ENCODE data around the gene FKBP7. TPM values are rescaled to one million over a fixed set of nuclear protein-coding genes. Genes with fewer than 3 reads are reported as not detected.

FKBP7 gene
- total and polyA plus RNA-seq, 2 of the 13 experiments (the other 11 are each of a cell fraction or from before 2014, with no cell fraction given) = 12.4 to 14.8 TPM

DNA sequence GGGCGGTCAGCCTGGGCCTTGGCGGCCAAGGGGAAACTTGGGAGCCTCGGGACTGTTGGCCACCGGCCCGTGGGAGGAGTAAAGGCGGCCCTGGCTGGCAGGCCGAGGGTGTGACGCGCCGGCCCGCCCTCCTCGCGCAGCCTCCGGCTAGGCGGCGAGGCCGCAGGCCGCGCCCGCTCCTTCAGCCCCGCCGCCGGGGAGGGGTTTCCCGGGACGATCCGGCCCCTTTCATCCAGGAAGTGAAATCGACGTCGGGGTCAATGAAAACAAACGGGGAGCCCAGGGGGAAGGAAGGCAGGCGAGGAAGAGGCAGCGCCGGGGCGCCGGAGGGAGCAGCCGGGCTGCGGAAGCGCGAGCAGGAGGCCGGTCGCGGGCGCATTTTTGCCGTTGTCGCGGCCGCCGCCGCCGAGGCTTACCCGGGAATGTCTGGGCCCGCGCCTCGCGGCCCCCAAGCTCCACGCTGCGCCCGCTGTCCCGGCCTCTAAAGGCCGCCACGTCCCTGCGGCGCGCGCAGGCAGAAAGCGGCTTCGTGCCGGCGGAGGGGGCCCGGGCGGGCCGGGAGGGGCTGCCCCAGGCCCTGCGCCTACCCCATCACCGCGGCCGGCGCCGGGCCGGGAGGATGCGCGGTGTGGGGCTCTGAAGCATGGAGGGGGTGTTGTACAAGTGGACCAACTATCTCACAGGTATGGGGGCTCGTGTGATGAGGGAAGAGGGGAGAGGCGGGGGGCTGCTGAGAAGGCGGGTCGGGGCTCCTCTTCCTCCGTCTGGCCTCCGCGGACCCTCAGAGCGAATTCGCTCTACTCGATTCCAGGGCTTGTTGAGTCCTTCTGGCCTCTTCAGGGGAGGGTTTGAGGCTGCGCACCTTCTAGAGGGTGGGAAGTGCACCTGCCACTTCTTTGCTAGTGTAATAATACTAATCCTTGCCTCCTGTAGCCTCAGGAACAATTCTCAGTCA is 2.1 kb upstream of the FKBP7 start, which contains the start of gene PLEKHA3 (continued):
- TF ChIP-seq ZC3H13 (CRISPR knock-in tag; IDR thresholded peaks at IDR 0.05) (peak; percentile 76), BORCS8-MEF2B (CRISPR knock-in tag; IDR thresholded peaks at IDR 0.05) (peak; percentile 61; the same call in 1 of the 2 replicates), ZBTB7A (CRISPR knock-in tag; IDR thresholded peaks at IDR 0.05) (no peak), ZNF382 (CRISPR knock-in tag; IDR thresholded peaks at IDR 0.05; ENCODE audit: borderline replicate concordance) (no peak), ZFYVE20 (CRISPR knock-in tag; IDR thresholded peaks at IDR 0.05; ENCODE audit: borderline replicate concordance, low read depth) (no peak), NR2F2 (IDR thresholded peaks at IDR 0.05; ENCODE audit: borderline replicate concordance, low read depth) (no peak), RBAK (CRISPR knock-in tag; IDR thresholded peaks at IDR 0.05) (no peak), TCF7 (IDR thresholded peaks at IDR 0.05; ENCODE audit: low read depth) (no peak), ARNT2 (CRISPR knock-in tag; IDR thresholded peaks at IDR 0.05; ENCODE audit: low read depth) (peak; percentile 80), POLR2G (IDR thresholded peaks at IDR 0.05; ENCODE audit: low read depth, low read length) (peak; percentile 82), ZFY (CRISPR knock-in tag; IDR thresholded peaks at IDR 0.05) (peak; percentile 92)
- TF ChIP-seq, protein P1, sequence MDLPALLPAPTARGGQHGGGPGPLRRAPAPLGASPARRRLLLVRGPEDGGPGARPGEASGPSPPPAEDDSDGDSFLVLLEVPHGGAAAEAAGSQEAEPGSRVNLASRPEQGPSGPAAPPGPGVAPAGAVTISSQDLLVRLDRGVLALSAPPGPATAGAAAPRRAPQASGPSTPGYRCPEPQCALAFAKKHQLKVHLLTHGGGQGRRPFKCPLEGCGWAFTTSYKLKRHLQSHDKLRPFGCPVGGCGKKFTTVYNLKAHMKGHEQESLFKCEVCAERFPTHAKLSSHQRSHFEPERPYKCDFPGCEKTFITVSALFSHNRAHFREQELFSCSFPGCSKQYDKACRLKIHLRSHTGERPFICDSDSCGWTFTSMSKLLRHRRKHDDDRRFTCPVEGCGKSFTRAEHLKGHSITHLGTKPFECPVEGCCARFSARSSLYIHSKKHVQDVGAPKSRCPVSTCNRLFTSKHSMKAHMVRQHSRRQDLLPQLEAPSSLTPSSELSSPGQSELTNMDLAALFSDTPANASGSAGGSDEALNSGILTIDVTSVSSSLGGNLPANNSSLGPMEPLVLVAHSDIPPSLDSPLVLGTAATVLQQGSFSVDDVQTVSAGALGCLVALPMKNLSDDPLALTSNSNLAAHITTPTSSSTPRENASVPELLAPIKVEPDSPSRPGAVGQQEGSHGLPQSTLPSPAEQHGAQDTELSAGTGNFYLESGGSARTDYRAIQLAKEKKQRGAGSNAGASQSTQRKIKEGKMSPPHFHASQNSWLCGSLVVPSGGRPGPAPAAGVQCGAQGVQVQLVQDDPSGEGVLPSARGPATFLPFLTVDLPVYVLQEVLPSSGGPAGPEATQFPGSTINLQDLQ (CRISPR knock-in tag; IDR thresholded peaks at IDR 0.05) = peak; percentile 50; the same call in 1 of the 2 replicates
- TF ChIP-seq, protein P2, sequence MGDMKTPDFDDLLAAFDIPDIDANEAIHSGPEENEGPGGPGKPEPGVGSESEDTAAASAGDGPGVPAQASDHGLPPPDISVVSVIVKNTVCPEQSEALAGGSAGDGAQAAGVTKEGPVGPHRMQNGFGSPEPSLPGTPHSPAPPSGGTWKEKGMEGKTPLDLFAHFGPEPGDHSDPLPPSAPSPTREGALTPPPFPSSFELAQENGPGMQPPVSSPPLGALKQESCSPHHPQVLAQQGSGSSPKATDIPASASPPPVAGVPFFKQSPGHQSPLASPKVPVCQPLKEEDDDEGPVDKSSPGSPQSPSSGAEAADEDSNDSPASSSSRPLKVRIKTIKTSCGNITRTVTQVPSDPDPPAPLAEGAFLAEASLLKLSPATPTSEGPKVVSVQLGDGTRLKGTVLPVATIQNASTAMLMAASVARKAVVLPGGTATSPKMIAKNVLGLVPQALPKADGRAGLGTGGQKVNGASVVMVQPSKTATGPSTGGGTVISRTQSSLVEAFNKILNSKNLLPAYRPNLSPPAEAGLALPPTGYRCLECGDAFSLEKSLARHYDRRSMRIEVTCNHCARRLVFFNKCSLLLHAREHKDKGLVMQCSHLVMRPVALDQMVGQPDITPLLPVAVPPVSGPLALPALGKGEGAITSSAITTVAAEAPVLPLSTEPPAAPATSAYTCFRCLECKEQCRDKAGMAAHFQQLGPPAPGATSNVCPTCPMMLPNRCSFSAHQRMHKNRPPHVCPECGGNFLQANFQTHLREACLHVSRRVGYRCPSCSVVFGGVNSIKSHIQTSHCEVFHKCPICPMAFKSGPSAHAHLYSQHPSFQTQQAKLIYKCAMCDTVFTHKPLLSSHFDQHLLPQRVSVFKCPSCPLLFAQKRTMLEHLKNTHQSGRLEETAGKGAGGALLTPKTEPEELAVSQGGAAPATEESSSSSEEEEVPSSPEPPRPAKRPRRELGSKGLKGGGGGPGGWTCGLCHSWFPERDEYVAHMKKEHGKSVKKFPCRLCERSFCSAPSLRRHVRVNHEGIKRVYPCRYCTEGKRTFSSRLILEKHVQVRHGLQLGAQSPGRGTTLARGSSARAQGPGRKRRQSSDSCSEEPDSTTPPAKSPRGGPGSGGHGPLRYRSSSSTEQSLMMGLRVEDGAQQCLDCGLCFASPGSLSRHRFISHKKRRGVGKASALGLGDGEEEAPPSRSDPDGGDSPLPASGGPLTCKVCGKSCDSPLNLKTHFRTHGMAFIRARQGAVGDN (CRISPR knock-in tag; IDR thresholded peaks at IDR 0.05) = peak; percentile 95
- TF ChIP-seq, protein P3, sequence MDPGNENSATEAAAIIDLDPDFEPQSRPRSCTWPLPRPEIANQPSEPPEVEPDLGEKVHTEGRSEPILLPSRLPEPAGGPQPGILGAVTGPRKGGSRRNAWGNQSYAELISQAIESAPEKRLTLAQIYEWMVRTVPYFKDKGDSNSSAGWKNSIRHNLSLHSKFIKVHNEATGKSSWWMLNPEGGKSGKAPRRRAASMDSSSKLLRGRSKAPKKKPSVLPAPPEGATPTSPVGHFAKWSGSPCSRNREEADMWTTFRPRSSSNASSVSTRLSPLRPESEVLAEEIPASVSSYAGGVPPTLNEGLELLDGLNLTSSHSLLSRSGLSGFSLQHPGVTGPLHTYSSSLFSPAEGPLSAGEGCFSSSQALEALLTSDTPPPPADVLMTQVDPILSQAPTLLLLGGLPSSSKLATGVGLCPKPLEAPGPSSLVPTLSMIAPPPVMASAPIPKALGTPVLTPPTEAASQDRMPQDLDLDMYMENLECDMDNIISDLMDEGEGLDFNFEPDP (CRISPR knock-in tag; conservative IDR thresholded peaks at IDR 0.05) = no peak
- TF ChIP-seq, protein P4, sequence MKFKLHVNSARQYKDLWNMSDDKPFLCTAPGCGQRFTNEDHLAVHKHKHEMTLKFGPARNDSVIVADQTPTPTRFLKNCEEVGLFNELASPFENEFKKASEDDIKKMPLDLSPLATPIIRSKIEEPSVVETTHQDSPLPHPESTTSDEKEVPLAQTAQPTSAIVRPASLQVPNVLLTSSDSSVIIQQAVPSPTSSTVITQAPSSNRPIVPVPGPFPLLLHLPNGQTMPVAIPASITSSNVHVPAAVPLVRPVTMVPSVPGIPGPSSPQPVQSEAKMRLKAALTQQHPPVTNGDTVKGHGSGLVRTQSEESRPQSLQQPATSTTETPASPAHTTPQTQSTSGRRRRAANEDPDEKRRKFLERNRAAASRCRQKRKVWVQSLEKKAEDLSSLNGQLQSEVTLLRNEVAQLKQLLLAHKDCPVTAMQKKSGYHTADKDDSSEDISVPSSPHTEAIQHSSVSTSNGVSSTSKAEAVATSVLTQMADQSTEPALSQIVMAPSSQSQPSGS (CRISPR knock-in tag; IDR thresholded peaks at IDR 0.05) = no peak; the same call in 1 of the 2 replicates
- TF ChIP-seq, protein P5, sequence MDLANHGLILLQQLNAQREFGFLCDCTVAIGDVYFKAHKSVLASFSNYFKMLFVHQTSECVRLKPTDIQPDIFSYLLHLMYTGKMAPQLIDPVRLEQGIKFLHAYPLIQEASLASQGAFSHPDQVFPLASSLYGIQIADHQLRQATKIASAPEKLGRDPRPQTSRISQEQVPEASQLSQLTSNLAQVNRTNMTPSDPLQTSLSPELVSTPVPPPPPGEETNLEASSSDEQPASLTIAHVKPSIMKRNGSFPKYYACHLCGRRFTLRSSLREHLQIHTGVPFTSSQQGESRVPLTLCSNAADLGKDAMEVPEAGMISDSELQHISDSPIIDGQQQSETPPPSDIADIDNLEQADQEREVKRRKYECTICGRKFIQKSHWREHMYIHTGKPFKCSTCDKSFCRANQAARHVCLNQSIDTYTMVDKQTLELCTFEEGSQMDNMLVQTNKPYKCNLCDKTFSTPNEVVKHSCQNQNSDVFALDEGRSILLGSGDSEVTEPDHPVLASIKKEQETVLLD (CRISPR knock-in tag; IDR thresholded peaks at IDR 0.05; ENCODE audit: low read depth) = peak; percentile 85
